Activated T-cell treated with anti-CD3 and anti-CD28 coated beads for 24 hours (primary cell): ENCODE data around the gene OR11H6.
"Not testable (repeated sequence)": the region's sequence is repeated elsewhere in the genome, so short reads cannot be mapped to it uniquely, and the experiment has no call there.

ENCODE experiments used
- DNase-seq: peaks from one replicate; pipeline ENCODE4 v3.0.0-alpha.2; 2020; ENCODE audit warnings: low read depth

The OR11H6 gene, protein sequence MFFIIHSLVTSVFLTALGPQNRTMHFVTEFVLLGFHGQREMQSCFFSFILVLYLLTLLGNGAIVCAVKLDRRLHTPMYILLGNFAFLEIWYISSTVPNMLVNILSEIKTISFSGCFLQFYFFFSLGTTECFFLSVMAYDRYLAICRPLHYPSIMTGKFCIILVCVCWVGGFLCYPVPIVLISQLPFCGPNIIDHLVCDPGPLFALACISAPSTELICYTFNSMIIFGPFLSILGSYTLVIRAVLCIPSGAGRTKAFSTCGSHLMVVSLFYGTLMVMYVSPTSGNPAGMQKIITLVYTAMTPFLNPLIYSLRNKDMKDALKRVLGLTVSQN

DNA sequence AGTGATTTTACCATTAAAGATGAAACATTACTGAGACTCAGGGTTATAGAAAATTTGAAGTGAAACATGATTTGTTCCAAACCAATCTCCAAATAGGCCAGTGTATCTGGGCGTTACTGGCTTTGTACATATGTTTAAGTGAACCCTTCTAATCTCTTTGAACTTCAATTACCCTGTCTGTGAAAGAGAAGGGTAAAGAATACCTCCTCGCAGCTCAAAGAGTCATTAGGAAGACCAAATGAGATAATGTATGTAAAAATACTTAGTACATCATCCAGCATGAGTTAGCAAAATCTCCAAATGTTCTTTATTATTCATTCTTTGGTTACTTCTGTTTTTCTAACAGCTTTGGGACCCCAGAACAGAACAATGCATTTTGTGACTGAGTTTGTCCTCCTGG is at the start of gene OR11H6:
Gene OR11H6 (plus strand): TSS at position 301 of the 400 bp plus-strand sequence. CDS start 0 bp downstream, at position 301.
- DNase-seq = no peak

DNA sequence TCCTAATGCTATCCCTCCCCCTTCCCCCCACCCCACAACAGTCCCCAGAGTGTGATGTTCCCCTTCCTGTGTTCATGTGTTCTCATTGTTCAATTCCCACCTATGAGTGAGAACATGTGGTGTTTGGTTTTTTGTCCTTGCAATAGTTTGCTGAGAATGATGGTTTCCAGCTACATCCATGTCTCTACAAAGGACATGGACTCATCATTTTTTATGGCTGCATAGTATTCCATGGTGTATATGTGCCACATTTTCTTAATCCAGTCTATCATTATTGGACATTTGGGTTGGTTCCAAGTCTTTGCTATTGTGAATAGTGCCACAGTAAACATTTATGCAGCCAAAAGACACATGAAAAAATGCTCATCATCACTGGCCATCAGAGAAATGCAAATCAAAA is 49.3 kb upstream of the OR11H6 start:
- not testable (repeated sequence) for DNase-seq

DNA sequence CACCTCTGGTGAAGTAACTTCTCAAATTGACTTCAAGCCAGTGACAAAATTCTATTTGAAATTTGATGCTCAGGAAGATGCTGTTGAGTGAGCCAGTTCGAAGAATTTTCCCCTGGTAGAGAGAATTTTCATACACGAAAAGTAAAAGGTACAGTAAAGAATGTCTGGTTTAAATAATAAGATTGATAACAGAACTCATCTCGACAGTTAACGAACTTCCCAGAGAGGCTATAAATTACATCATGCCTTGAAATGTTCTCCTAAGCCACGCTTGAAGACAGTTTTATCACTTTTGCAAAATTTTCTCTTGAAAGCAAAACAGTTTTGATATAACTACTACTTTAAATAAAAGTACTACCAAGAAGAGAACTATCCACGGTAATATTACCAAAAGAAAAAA is 47.2 kb upstream of the OR11H6 start:
- DNase-seq = no peak

DNA sequence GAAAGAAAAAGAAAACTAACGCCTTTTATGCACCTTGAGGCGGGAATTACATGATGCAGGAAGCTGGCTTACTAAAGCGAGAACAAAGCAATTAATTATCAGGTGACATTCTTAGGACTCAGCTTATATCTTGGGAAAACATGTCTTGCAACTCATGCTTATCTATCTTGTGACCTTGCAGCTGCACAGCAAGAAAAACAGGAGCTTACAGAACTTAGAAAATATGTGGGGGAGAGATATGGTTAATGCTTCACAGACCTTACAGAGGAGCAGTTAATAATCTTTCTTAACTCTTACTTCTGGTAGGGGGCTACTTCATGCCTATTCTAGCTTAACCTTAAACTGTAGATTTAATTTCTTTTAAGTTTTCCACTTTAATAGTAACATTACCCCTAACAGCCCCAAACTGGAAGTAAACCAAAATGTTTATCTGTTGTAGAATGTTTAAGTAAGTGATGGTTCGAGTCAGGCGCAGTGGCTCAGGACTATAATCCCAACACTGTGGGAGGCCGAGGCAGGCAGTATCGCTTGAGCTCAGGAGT is 46.0 kb upstream of the OR11H6 start:
- DNase-seq = no peak

DNA sequence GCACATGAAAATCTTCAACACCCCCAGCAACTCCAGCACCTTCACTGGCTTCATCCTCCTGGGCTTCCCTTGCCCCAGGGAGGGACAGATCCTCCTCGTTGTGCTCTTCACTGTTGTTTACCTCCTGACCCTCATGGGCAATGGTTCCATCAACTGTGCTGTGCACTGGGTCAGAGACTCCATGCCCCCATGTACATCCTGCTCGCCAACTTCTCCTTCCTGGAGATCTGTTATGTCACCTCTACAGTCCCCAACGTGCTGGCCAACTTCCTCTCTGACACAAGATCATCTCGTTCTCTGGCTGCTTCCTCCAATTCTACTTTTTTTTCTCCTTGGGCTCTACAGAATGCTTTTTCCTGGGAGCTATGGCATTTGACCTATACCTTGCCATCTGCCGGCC is 44.3 kb upstream of the OR11H6 start:
- no peak for DNase-seq

DNA sequence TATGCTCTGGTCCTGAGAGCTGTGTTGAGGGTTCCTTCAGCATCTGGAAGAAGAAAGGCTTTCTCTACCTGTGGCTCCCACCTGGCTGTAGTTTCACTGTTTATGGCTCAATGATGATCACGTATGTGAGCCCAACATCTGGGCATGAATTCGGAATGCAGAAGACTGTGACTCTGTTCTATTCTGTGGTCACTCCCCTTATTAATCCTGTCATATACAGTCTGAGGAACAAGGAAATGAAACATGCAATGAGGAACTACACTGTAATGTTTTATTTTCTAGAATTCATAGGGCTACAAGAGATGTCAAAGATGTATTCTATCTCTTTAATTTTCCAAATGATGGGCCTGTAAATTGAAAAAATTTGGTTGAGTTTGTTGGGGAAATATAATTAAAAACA is 43.6 kb upstream of the OR11H6 start:
- DNase-seq = no peak

DNA sequence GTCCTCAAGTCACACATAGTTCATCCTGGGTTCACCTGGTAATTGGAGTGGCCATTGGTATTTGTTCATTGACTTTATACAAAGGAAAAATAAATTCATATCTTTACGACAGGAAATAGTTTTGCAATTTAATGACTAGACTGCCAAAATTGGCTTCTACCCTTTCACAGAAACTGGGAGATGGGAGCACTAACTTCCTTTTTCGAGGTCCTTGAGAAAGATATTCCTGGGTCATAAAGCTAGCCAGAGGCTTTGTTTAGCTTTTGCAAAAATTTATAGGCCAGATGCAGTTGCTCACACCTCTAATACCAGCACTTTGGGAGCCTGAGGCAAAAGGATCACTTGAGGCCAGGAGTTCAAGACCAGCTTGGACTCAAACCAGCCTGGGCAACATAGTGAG is 43.0 kb upstream of the OR11H6 start:
- DNase-seq = no peak

DNA sequence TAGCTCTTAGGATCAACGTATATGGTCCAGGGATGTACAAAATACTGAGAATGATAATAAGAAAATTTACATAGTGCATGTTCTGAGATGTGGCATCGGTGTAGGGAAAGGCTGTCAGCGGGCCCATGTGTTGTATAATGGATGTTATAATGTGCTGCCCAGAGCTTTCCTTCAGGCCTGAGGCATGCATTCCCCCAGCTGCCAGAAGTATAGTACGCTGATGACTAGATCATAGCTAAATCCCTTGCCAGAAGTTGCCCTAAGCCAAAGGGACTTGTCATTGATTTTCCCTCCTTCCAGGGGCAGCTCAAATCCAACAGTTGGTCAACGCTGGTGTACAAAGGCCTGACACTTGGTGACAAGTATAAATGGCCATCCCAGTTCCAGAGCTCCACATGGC is 39.3 kb upstream of the OR11H6 start:
- DNase-seq = no peak

DNA sequence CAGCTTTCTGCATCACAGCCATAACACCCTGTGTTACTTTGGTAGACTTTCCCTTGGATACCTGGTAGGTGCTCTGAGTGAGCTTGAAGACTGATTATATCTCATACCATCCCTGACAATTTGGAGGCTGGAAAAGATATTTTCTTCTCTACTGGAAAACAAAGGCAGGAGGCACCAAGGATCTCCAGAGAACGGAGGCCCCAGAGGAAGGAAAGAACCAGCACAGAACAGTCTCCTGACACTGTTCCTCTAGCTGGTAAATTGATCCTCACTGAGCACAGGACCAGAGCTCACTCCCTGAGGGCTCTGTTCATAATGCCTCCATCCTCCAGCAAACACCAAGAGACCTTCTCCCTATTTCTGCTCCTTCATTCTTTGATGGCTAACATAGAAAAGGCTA is 32.9 kb upstream of the OR11H6 start, which contains the start of gene OR11G2:
Gene OR11G2 (plus strand): TSS at position 301 of the 400 bp plus-strand sequence. CDS start 6,542 bp downstream, outside the sequence.
- DNase-seq = no peak

DNA sequence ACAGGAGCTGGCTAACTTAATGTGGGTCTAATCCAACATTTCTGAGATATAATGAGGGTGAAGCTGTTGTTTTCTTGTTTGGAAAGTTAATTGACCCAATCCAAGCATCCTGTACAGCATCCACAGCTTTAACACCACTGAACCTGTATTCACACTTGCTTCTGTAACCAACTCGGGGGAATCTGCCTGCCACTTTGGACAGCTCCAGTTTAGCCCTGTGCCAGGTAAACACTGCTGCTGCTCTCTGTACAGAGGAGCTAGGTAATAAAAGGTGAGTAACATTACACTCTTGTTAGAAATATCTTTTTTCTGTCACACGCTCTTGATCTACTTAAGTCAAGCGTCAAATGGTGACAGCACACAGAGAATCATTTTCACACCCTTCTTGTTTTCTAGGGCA is 32.1 kb upstream of the OR11H6 start:
- DNase-seq = no peak

DNA sequence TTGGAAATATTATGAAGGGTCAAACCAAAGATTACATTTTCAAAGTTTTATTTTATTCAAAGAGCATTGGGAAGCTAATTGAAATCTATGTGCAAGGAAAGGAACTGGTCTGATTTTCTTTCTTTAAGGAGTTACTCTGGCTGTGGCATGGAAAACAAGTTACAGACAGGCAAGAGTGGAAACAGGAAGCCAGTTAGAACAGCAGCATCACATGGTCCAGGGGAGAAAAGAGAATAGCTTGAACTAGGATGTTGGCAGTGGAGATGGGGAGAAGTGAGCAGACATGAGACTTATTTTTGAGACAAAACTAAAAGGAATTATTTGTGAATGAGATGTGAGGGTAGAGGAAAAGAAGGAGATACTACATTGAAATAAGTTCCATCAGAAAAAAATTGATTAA is 29.4 kb upstream of the OR11H6 start:
- no peak for DNase-seq

DNA sequence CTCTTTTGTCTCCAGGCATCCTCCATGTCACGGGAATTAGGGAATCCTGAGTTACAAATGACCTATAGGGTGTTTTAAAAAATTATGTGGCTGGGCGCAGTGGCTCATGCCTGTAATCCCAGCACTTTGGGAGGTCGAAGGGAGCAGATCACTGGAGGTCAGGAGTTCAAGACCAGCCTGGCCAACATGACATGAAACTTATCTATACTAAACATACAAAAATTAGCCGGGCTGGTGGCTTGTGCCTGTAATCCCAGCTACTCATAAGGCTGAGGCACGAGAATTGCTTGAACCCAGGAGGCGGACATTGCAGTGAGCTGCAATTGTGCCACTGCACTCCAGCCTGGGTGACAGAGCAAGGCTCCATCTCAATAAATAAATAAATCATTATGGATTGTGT is 28.3 kb upstream of the OR11H6 start:
- DNase-seq = not testable (repeated sequence)

DNA sequence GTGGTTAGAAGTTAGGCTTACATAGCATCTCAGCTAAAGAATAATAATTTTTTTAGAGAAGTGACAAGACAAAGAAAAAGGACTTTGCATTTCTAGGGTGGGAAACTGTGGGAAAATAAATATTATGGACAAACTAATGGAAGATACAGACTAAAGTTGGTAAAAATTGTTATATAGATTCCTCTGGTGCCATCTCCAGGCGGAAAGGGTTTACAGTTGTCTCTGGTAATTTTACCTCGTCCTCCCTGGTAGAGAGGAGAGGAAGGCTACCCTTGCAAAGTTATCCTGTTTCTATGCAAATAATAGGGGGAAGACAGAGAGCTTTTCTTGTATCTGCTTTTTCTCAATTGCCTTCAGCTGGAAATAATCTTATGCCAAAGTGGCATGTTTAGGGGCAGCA is 27.6 kb upstream of the OR11H6 start:
- no peak for DNase-seq

DNA sequence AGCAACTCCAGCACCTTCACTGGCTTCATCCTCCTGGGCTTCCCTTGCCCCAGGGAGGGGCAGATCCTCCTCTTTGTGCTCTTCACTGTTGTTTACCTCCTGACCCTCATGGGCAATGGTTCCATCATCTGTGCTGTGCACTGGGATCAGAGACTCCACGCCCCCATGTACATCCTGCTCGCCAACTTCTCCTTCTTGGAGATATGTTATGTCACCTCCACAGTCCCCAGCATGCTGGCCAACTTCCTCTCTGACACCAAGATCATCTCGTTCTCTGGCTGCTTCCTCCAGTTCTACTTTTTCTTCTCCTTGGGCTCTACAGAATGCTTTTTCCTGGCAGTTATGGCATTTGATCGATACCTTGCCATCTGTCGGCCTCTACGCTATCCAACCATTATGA is 26.1 kb upstream of the OR11H6 start:
- DNase-seq = no peak

DNA sequence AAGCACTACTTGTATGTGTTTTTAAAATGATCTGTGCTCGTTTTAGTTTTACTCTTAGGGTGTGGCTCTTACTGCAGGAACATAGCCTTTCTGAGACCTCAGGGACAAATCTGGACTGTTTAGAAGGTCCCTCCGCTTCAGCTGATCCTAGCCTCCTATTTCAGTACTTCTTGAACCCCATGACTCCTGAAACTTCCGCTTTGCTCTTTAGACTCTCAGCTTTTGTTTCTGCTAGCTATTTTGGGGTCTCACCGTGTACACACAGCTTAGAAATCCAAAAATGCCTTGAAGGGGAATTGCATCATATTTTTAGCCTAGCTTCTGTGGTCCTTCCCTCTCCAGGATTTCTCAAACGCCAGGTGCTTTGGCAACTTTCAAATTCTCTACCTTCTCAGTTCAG is 24.5 kb upstream of the OR11H6 start:
- DNase-seq = no peak

DNA sequence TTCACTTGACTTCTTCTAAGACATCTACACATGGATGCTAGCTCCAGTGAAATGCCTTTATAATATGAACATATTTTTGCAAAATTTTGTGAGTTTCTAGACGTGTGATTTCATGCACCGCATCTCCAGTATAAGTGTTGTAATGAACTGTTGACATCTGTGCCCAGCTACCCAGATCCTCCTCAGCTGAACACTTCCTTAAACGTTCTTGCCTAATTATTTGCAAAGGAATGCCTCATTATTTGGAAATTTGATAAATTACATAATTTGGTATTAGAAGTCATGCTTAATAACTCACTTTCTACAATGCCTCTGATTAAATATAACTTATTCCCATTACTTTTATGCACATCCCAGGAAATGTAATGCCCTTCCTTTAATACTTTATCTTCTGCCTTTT is 18.8 kb upstream of the OR11H6 start:
- no peak for DNase-seq

DNA sequence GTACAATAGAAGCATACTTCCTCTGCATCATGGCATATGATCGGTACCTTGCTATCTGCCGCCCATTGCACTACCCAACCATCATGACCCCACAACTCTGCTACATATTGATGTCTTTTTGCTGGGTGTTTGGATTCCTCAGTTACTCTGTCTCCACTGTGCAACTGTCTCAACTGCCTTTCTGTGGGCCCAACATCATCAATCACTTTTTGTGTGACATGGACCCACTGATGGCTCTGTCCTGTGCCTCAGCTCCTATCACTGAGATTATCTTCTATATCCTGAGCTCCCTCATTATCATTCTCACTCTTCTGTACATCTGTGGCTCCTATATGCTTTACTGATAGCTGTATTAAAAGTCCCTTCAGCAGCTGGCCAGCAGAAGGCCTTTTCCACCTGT is 13.9 kb upstream of the OR11H6 start:
- no peak for DNase-seq

DNA sequence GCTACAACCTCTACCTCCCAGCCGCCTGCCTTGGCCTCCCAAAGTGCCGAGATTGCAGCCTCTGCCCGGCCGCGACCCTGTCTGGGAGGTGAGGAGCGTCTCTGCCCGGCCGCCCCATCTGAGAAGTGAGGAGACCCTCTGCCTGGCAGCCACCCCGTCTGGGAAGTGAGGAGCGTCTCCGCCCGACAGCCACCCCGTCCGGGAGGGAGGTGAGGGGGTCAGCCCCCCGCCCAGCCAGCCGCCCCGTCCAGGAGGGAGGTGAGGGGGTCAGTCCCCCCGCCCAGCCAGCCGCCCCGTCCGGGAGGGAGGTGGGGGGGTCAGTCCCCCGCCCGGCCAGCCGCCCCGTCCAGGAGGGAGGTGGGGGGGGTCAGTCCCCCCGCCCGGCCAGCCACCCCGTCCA is 11.1 kb upstream of the OR11H6 start:
- not testable (repeated sequence) for DNase-seq

DNA sequence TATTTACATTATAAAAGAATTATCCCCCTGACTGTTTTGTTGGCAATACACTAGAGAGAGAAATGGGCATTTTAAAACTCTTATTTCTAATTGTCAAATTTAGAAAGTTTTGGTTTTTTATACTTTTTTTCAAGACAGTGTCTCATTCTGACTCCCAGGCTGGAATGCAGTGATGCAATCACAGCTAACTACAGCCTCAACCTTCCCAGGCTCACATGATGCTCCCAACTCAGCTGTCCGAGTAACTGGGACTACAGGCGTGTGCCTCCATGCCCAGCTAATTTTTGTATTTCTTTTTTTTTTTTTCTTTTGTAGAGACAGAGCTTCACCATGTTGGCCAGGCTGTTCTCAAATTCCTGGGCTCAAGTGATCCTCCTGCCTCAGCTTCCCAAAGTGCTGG is 8.3 kb upstream of the OR11H6 start:
- DNase-seq = no peak

DNA sequence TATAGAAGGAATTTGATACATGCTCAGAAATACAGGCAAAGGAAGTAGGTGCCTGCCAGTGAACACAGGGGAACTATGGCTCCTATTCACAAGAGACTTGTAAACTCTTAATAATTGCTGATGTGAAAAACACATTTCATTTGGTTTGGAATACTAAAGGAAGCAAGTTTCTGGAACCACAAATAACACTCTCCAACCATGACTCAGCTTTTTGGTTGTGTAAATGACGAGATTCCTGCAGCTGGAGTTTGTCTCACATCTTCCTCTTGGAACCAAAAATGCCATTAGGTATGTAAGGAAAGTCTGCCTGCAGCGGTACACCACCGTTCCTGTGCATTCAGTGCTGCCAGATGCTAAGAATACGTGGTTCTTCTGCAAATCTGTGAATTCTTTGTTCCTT is 4.5 kb upstream of the OR11H6 start:
- no peak for DNase-seq

DNA sequence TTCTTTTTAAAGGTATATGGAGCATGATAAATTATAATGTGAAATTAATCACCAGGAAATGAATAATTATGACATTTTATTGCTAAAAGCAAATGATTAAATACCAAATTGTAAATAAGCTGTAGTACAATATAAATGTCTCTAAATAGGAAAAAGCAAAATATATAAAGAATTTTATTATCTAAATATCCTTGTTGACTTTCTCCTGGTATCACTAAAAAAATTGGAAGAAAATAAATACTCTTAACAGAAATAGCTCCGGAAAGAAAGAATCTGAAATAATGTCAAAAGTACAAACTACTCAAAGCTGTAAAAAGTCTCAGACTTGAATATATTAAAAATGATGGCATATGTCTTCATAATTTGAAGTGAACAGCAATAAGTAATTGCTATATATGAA is 5.2 kb downstream of the OR11H6 start, which contains the start of gene OR11H7:
Gene OR11H7 (plus strand): TSS at position 301 of the 400 bp plus-strand sequence.
- DNase-seq = no peak

DNA sequence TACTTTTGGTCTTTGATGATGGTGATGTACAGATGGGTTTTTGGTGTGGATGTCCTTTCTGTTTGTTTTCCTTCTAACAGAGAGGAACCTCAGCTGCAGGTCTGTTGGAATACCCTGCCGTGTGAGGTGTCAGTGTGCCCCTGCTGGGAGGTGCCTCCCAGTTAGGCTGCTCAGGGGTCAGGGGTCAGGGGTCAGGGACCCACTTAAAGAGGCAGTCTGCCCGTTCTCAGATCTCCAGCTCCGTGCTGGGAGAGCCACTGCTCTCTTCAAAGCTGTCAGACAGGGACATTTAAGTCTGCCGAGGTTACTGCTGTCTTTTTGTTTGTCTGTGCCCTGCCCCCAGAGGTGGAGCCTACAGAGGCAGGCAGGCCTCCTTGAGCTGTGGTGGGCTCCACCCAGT is 11.9 kb downstream of the OR11H6 start:
- not testable (repeated sequence) for DNase-seq

DNA sequence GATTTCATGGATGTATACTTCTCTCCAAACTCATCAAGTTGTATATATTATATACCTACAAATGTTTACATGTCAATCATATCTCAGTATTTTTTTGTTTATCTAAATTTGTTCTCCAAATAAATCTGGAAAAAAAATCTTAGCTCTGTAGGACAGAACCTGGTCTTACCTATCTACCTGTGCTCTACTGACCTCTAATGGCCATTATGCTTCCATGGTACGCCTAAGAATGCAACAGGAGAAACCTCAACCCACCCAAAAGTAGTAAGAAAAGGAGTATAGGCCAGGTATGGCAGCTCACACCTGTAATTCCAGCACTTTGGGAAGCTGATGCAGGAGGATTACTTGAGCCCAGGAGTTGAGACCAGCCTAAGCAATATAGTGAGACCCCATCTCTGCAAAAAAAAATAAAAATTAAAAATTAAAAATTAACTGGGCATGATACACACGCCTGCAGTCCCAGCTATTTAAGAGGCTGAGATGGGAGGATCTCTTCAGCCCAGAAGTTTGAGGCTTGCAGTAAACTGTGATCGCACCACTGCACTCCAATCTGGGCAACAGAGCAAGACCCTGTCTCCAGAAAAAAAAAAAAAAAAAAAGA is 24.2 kb downstream of the OR11H6 start:
- no peak for DNase-seq
